HepG2 (cell line): ENCODE results near the gene WDR31. TPM values are rescaled to one million over a fixed set of nuclear protein-coding genes. Genes with fewer than 3 reads are reported as not detected.
A peak's percentile ranks its signal among the peaks of the same experiment; 100 is the strongest.

Source experiments
- LCORL ChIP-seq, 2 experiments: fragments of 450-650 bp in 1 of 2; sonication (generic) in 1 of 2; formaldehyde crosslinking in 1 of 2; IDR thresholded peaks; 2 replicates each; pipeline versions ENCODE4 v1.5.0 to v1.6.1; 2017 to 2020; ENCODE audit warnings: antibody characterized with exemption in 1 of 2, missing genetic modification reagents in 1 of 2
- PAWR ChIP-seq: sonication (generic); formaldehyde crosslinking; IDR thresholded peaks from 2 replicates; pipeline ENCODE4 v1.4.0; 2020; ENCODE audit warnings: missing genetic modification reagents, mild to moderate bottlenecking, borderline replicate concordance
- REL ChIP-seq: sonication (generic); formaldehyde crosslinking; conservative IDR thresholded peaks from 2 replicates; pipeline ENCODE4 v1.8.0; 2022; ENCODE audit warnings: mild to moderate bottlenecking, missing genetic modification reagents, moderate library complexity
- ZNF253 ChIP-seq: sonication (generic); formaldehyde crosslinking; IDR thresholded peaks from 2 replicates; pipeline ENCODE4 v1.8.0; 2022; ENCODE audit warnings: mild to moderate bottlenecking, missing genetic modification reagents, borderline replicate concordance
- ZNF44 ChIP-seq: sonication (generic); formaldehyde crosslinking; IDR thresholded peaks from 2 replicates; pipeline ENCODE4 v1.5.1; 2020; ENCODE audit warnings: mild to moderate bottlenecking, missing genetic modification reagents
- ZNF616 ChIP-seq: sonication (generic); formaldehyde crosslinking; IDR thresholded peaks from 2 replicates; pipeline ENCODE4 v1.5.0; 2020; ENCODE audit warnings: low read depth, mild to moderate bottlenecking, missing genetic modification reagents
- ZNF674 ChIP-seq: sonication (generic); formaldehyde crosslinking; IDR thresholded peaks from 2 replicates; pipeline ENCODE4 v1.5.0; 2020; ENCODE audit warnings: low read depth, mild to moderate bottlenecking, missing genetic modification reagents
- ZSCAN22 ChIP-seq: sonication (generic); formaldehyde crosslinking; IDR thresholded peaks from 2 replicates; pipeline ENCODE4 v1.4.0; 2020; ENCODE audit warnings: mild to moderate bottlenecking, missing genetic modification reagents
- polyA plus RNA-seq, 8 experiments: library from polyadenylated mRNA; depleted of rRNA in 3 of 8; stranded (reverse) in 7 of 8; unstranded in 1 of 8; fragments of >200 nt; fragmentation: Illumina TruSeq in 4 of 8; extraction: Trizol in 4 of 8; gene quantifications; 2 replicates each; pipeline versions ENCODE4 v1.2.1 to v1.2.3, GENCODE V29; 2011 to 2016; ENCODE audit warnings: low read depth in 4 of 8, missing spikeins in 1 of 8, mixed read lengths in 1 of 8; ENCODE audit not compliant: insufficient read depth in 1 of 8
- total RNA-seq, 5 experiments: library from RNA; depleted of rRNA; stranded (reverse); fragments of >200 nt; fragmentation: Illumina TruSeq; extraction: Trizol; gene quantifications; 2 replicates each; pipeline ENCODE4 v1.2.3, GENCODE V29; 2016; ENCODE audit warnings: low read depth in 1 of 5
- TF ChIP-seq, protein P1 (sequence below): sonication (generic); formaldehyde crosslinking; IDR thresholded peaks from 2 replicates; pipeline ENCODE4 v1.8.1; 2022; ENCODE audit warnings: mild to moderate bottlenecking, missing genetic modification reagents
- TF ChIP-seq, protein P2 (sequence below), 2 experiments: fragments of 450-650 bp in 1 of 2; sonication (generic) in 1 of 2; formaldehyde crosslinking in 1 of 2; IDR thresholded peaks; 2 replicates each; pipeline versions ENCODE4 v1.6.1 to v1.8.0; 2016 to 2022; ENCODE audit warnings: antibody characterized with exemption in 1 of 2, mild to moderate bottlenecking in 1 of 2, missing genetic modification reagents in 1 of 2
- TF ChIP-seq, protein P3 (sequence below): sonication (generic); formaldehyde crosslinking; IDR thresholded peaks from 2 replicates; pipeline ENCODE4 v1.8.1; 2022; ENCODE audit warnings: low read depth, mild to moderate bottlenecking, missing genetic modification reagents
- TF ChIP-seq, protein P4 (sequence below): conservative IDR thresholded peaks from 2 replicates; pipeline ENCODE4 v1.6.1; 2018; ENCODE audit warnings: missing genetic modification reagents

Gene WDR31
- total and polyA plus RNA-seq, 2 of the 13 experiments (the other 11 are each of a cell fraction or from before 2014, with no cell fraction given) = 0.33 to 1.7 TPM

DNA sequence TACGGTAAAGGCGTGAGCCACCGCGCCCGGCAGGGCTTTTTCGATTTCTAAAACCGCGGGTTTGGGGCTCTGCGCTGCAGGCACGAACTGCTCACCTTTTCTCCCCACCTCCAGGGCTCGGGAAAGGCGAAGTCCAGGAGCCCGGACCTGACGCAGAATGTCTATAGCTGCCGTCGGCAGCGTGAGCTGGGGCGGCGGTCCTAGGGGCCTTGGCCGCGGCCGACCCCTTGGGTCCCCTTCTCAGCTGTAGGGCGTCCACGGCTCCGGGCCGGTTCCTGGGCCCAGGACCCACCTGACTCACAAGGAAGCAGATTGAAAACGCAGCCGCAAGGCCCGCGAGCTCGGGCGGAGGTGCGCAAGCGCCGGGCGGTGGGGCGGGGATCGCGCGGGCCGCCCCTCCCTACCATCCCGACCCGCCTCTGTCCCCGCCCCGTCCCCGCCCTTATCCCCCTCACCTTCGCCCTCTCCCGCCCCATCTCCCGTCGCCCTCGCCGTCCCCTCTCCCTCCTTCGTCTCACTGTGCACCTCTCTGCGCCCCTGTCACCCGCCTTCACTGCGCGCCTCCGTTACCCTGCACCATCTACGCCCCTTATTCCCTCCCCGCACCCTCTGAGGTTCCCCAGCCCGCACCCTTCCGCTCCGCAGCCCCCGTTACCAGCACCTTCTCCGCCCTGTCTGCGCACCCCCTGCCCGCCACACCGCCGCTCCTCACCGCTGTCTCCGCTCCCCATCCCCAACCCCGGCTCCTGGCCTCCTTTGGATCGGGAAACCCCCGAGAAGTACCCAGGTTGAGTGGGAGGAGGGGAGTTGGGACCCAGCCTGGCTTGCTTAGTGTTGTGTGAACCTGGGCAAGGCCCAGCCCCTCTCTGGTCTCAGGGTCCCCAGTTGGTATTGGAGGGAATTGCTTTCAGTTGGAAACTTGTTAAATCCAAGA lies 36.8 kb upstream of the WDR31 start, which contains the start of gene HDHD3 (continued):
- TF ChIP-seq, protein P1, sequence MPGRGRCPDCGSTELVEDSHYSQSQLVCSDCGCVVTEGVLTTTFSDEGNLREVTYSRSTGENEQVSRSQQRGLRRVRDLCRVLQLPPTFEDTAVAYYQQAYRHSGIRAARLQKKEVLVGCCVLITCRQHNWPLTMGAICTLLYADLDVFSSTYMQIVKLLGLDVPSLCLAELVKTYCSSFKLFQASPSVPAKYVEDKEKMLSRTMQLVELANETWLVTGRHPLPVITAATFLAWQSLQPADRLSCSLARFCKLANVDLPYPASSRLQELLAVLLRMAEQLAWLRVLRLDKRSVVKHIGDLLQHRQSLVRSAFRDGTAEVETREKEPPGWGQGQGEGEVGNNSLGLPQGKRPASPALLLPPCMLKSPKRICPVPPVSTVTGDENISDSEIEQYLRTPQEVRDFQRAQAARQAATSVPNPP (CRISPR knock-in tag) = no peak
- no peak for TF ChIP-seq LCORL (IDR thresholded peaks at IDR 0.05)
- TF ChIP-seq LCORL (CRISPR knock-in tag; IDR thresholded peaks at IDR 0.05) = peak; percentile 73
- no peak for TF ChIP-seq ZSCAN22 (CRISPR knock-in tag)
- no peak for TF ChIP-seq ZNF253 (CRISPR knock-in tag)
- no peak for TF ChIP-seq PAWR (CRISPR knock-in tag)
- TF ChIP-seq ZNF674 (CRISPR knock-in tag) = no peak
- no peak for TF ChIP-seq REL (CRISPR knock-in tag)
- TF ChIP-seq ZNF616 (CRISPR knock-in tag) = no peak
- TF ChIP-seq, protein P2, sequence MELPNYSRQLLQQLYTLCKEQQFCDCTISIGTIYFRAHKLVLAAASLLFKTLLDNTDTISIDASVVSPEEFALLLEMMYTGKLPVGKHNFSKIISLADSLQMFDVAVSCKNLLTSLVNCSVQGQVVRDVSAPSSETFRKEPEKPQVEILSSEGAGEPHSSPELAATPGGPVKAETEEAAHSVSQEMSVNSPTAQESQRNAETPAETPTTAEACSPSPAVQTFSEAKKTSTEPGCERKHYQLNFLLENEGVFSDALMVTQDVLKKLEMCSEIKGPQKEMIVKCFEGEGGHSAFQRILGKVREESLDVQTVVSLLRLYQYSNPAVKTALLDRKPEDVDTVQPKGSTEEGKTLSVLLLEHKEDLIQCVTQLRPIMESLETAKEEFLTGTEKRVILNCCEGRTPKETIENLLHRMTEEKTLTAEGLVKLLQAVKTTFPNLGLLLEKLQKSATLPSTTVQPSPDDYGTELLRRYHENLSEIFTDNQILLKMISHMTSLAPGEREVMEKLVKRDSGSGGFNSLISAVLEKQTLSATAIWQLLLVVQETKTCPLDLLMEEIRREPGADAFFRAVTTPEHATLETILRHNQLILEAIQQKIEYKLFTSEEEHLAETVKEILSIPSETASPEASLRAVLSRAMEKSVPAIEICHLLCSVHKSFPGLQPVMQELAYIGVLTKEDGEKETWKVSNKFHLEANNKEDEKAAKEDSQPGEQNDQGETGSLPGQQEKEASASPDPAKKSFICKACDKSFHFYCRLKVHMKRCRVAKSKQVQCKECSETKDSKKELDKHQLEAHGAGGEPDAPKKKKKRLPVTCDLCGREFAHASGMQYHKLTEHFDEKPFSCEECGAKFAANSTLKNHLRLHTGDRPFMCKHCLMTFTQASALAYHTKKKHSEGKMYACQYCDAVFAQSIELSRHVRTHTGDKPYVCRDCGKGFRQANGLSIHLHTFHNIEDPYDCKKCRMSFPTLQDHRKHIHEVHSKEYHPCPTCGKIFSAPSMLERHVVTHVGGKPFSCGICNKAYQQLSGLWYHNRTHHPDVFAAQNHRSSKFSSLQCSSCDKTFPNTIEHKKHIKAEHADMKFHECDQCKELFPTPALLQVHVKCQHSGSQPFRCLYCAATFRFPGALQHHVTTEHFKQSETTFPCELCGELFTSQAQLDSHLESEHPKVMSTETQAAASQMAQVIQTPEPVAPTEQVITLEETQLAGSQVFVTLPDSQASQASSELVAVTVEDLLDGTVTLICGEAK (IDR thresholded peaks at IDR 0.05) = no peak
- TF ChIP-seq, protein P2 (CRISPR knock-in tag; IDR thresholded peaks at IDR 0.05) = 0 out of 2 replicates have a peak, but pooled peaks have one; percentile 35
- TF ChIP-seq, protein P3, sequence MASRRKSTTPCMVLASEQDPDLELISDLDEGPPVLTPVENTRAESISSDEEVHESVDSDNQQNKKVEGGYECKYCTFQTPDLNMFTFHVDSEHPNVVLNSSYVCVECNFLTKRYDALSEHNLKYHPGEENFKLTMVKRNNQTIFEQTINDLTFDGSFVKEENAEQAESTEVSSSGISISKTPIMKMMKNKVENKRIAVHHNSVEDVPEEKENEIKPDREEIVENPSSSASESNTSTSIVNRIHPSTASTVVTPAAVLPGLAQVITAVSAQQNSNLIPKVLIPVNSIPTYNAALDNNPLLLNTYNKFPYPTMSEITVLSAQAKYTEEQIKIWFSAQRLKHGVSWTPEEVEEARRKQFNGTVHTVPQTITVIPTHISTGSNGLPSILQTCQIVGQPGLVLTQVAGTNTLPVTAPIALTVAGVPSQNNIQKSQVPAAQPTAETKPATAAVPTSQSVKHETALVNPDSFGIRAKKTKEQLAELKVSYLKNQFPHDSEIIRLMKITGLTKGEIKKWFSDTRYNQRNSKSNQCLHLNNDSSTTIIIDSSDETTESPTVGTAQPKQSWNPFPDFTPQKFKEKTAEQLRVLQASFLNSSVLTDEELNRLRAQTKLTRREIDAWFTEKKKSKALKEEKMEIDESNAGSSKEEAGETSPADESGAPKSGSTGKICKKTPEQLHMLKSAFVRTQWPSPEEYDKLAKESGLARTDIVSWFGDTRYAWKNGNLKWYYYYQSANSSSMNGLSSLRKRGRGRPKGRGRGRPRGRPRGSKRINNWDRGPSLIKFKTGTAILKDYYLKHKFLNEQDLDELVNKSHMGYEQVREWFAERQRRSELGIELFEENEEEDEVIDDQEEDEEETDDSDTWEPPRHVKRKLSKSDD (CRISPR knock-in tag) = 0 out of 2 replicates have a peak, but pooled peaks have one; percentile 38
- TF ChIP-seq, protein P4, sequence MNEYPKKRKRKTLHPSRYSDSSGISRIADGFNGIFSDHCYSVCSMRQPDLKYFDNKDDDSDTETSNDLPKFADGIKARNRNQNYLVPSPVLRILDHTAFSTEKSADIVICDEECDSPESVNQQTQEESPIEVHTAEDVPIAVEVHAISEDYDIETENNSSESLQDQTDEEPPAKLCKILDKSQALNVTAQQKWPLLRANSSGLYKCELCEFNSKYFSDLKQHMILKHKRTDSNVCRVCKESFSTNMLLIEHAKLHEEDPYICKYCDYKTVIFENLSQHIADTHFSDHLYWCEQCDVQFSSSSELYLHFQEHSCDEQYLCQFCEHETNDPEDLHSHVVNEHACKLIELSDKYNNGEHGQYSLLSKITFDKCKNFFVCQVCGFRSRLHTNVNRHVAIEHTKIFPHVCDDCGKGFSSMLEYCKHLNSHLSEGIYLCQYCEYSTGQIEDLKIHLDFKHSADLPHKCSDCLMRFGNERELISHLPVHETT (CRISPR knock-in tag) = peak; percentile 66
- TF ChIP-seq ZNF44 (CRISPR knock-in tag) = no peak
